GM08714 (cell line): ENCODE results near the gene FAM149B1.
"Not testable (repeated sequence)": the region's sequence is repeated elsewhere in the genome, so short reads cannot be mapped to it uniquely, and the experiment has no call there.

Experiments used
- H3K4me3 ChIP-seq: fragments of 200-500 bp; sonication (Bioruptor generic); 2 replicates; pipeline ENCODE4 v1.5.1; 2014; ENCODE audit warnings: mild to moderate bottlenecking, low read length, inconsistent platforms
- ZNF274 ChIP-seq: IDR thresholded peaks from 2 replicates; pipeline ENCODE4 v1.6.1; 2012; ENCODE audit warnings: mild to moderate bottlenecking, low read depth, low read length

The FAM149B1 gene

GRCh38 chr10:73167783-73168464 is at the start of gene FAM149B1, which contains the start of gene ECD:
TSS of gene FAM149B1 (plus strand) at chr10:73168119. CDS start at chr10:73168340, 221 bp downstream.
TSS of gene ECD (minus strand) at chr10:73168008. CDS start at chr10:73163937, 4,071 bp downstream.
- TF ChIP-seq ZNF274: no peak
- peak within 1 kb of the TSS; percentile 100 for H3K4me3 ChIP-seq

- no peak for TF ChIP-seq ZNF274
- no peak overlapping the region for H3K4me3 ChIP-seq
Observed at GRCh38 chr10:73119457-73119856, 48.5 kb upstream of the FAM149B1 start.

- H3K4me3 ChIP-seq: no peak overlapping the region
- TF ChIP-seq ZNF274: no peak
Observed at GRCh38 chr10:73119952-73120351, 48.0 kb upstream of the FAM149B1 start.

- no peak overlapping the region for H3K4me3 ChIP-seq
- no peak for TF ChIP-seq ZNF274
Observed at GRCh38 chr10:73126343-73126742, 41.6 kb upstream of the FAM149B1 start.

GRCh38 chr10:73131301-73131700 is 36.6 kb upstream of the FAM149B1 start:
- no peak for TF ChIP-seq ZNF274
- no peak overlapping the region for H3K4me3 ChIP-seq

- TF ChIP-seq ZNF274: no peak
- H3K4me3 ChIP-seq: no peak overlapping the region
Observed at GRCh38 chr10:73131913-73132686, 35.8 kb upstream of the FAM149B1 start.

- TF ChIP-seq ZNF274: no peak
- no peak overlapping the region for H3K4me3 ChIP-seq
Observed at GRCh38 chr10:73134727-73135126, 33.2 kb upstream of the FAM149B1 start.

- H3K4me3 ChIP-seq: no peak overlapping the region
- no peak for TF ChIP-seq ZNF274
Observed at GRCh38 chr10:73136627-73137026, 31.3 kb upstream of the FAM149B1 start.

- TF ChIP-seq ZNF274: no peak
- no peak overlapping the region for H3K4me3 ChIP-seq
Observed at GRCh38 chr10:73139251-73139650, 28.7 kb upstream of the FAM149B1 start.

- H3K4me3 ChIP-seq: no peak overlapping the region
- TF ChIP-seq ZNF274: no peak
Observed at GRCh38 chr10:73141603-73142002, 26.3 kb upstream of the FAM149B1 start.

GRCh38 chr10:73150633-73151413 is 17.1 kb upstream of the FAM149B1 start:
- H3K4me3 ChIP-seq: not testable (repeated sequence)

GRCh38 chr10:73152009-73152408 is 15.9 kb upstream of the FAM149B1 start:
- no peak for TF ChIP-seq ZNF274
- no peak overlapping the region for H3K4me3 ChIP-seq

GRCh38 chr10:73156054-73156453 is 11.9 kb upstream of the FAM149B1 start:
- H3K4me3 ChIP-seq: no peak overlapping the region
- TF ChIP-seq ZNF274: no peak

GRCh38 chr10:73159038-73159648 is 8.8 kb upstream of the FAM149B1 start:
- TF ChIP-seq ZNF274: no peak
- no peak overlapping the region for H3K4me3 ChIP-seq
